ENCODE results near the gene PPP1R14C.

The PPP1R14C gene

GRCh38 chr6:150198532-150198931 lies 55.7 kb downstream of the PPP1R14C start:
- no peak for DNase-seq

GRCh38 chr6:150199241-150199640 lies 56.4 kb downstream of the PPP1R14C start:
- no peak for DNase-seq

- DNase-seq, result no peak
These were observed 57.7 kb downstream of the PPP1R14C start for GRCh38 chr6:150200428-150201100.

GRCh38 chr6:150201285-150201684 lies 58.4 kb downstream of the PPP1R14C start:
- no peak for DNase-seq

GRCh38 chr6:150201772-150202329 lies 59.0 kb downstream of the PPP1R14C start:
- no peak for DNase-seq

- DNase-seq, result no peak
These were observed 59.6 kb downstream of the PPP1R14C start for GRCh38 chr6:150202404-150202803.

- DNase-seq, result no peak
These were observed 60.1 kb downstream of the PPP1R14C start for GRCh38 chr6:150202934-150203333.

- no peak for DNase-seq
These were observed 60.5 kb downstream of the PPP1R14C start for GRCh38 chr6:150203378-150203777.

- no peak for DNase-seq
These were observed 61.2 kb downstream of the PPP1R14C start for GRCh38 chr6:150203871-150204545.

GRCh38 chr6:150204705-150205472 lies 62.0 kb downstream of the PPP1R14C start:
- DNase-seq, result peak; percentile 79

- no peak for DNase-seq
These were observed 65.2 kb downstream of the PPP1R14C start for GRCh38 chr6:150207931-150208570.

GRCh38 chr6:150208611-150209352 lies 65.9 kb downstream of the PPP1R14C start:
- peak; percentile 16 for DNase-seq

- no peak for DNase-seq
These were observed 66.6 kb downstream of the PPP1R14C start for GRCh38 chr6:150209415-150209814.

GRCh38 chr6:150211700-150212511 lies 69.1 kb downstream of the PPP1R14C start:
- DNase-seq, result peak; percentile 84

- DNase-seq, result no peak
These were observed 69.9 kb downstream of the PPP1R14C start for GRCh38 chr6:150212778-150213177.

GRCh38 chr6:150213301-150213700 lies 70.5 kb downstream of the PPP1R14C start:
- DNase-seq, result no peak

- no peak for DNase-seq
These were observed 71.5 kb downstream of the PPP1R14C start for GRCh38 chr6:150214310-150214709.

- DNase-seq, result no peak
These were observed 78.0 kb downstream of the PPP1R14C start for GRCh38 chr6:150220634-150221551.

GRCh38 chr6:150224820-150225219 lies 82.0 kb downstream of the PPP1R14C start:
- no peak for DNase-seq

GRCh38 chr6:150227281-150227680 lies 84.4 kb downstream of the PPP1R14C start:
- DNase-seq, result no peak
